WERI-Rb-1 (cell line): ENCODE data around the gene ACSS2.

Experiments
- DNase-seq: peaks from one replicate; pipeline ENCODE4 v3.0.0-alpha.2; 2020
- H3K27ac ChIP-seq: fragments of 250-450 bp; sonication (Bioruptor Pico); 2 replicates; pipeline ENCODE4 v1.5.1; 2020; ENCODE audit warnings: mild to moderate bottlenecking, moderate library complexity
- H3K27me3 ChIP-seq: fragments of 250-450 bp; sonication (Bioruptor Pico); 2 replicates; pipeline ENCODE4 v1.5.1; 2021; ENCODE audit warnings: mild to moderate bottlenecking, low read depth, moderate library complexity; ENCODE audit not compliant: insufficient read depth, severe bottlenecking
- H3K36me3 ChIP-seq: fragments of 250-450 bp; sonication (Bioruptor Pico); 2 replicates; pipeline ENCODE4 v1.5.1; 2020; ENCODE audit warnings: mild to moderate bottlenecking, moderate library complexity
- H3K4me3 ChIP-seq: 2 replicates; pipeline ENCODE4 v1.5.1; 2011; ENCODE audit warnings: low read depth, mild to moderate bottlenecking, control low read depth, low read length
- H3K9me3 ChIP-seq: fragments of 250-450 bp; sonication (Bioruptor Pico); 2 replicates; pipeline ENCODE4 v1.5.1; 2021; ENCODE audit warnings: mild to moderate bottlenecking, moderate library complexity; ENCODE audit not compliant: severe bottlenecking
- TF ChIP-seq, protein P1 (sequence below): IDR thresholded peaks from 2 replicates; pipeline ENCODE4 v1.5.1; 2011; ENCODE audit warnings: low read depth, mild to moderate bottlenecking, control low read depth, inconsistent platforms, low read length

ACSS2 gene

GRCh38 chr20:34843421-34843820 is 33.0 kb upstream of the ACSS2 start:
- Histone ChIP-seq H3K27ac (no peak overlapping the region), H3K27me3 (no peaks in the 10 kb centered on the region), H3K36me3 (peaks cover 3% of the 10 kb centered on the region), H3K4me3 (no peak overlapping the region), H3K9me3 (no peaks in the 10 kb centered on the region)
- DNase-seq, result no peak
- TF ChIP-seq, protein P1, sequence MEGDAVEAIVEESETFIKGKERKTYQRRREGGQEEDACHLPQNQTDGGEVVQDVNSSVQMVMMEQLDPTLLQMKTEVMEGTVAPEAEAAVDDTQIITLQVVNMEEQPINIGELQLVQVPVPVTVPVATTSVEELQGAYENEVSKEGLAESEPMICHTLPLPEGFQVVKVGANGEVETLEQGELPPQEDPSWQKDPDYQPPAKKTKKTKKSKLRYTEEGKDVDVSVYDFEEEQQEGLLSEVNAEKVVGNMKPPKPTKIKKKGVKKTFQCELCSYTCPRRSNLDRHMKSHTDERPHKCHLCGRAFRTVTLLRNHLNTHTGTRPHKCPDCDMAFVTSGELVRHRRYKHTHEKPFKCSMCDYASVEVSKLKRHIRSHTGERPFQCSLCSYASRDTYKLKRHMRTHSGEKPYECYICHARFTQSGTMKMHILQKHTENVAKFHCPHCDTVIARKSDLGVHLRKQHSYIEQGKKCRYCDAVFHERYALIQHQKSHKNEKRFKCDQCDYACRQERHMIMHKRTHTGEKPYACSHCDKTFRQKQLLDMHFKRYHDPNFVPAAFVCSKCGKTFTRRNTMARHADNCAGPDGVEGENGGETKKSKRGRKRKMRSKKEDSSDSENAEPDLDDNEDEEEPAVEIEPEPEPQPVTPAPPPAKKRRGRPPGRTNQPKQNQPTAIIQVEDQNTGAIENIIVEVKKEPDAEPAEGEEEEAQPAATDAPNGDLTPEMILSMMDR, result no peak

DNA sequence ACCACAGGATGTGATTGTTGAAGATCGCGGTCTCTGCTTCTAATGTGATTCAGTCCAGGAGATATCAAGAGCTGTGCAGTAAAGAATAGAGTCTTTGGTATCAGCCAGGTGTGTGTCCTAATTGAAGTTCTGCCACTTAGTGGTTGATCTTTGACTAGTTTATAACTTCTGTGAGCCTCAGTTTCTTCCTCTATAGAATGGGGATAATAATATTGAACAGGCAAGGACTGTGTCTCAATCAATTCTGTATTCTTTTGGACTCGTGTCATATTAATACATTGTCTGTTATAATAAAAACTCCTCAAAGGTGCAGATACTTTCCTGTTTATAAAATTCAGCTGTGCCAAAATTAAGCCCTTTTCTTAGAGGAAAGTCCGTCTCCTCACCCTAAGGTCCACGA is 27.8 kb upstream of the ACSS2 start:
- no peaks in the 10 kb centered on the region for H3K9me3 ChIP-seq
- no peak overlapping the region for H3K4me3 ChIP-seq
- TF ChIP-seq, protein P1, result no peak
- H3K36me3 ChIP-seq, result peaks cover 15% of the 10 kb centered on the region
- no peak overlapping the region for H3K27ac ChIP-seq
- H3K27me3 ChIP-seq, result no peaks in the 10 kb centered on the region
- no peak for DNase-seq

DNA sequence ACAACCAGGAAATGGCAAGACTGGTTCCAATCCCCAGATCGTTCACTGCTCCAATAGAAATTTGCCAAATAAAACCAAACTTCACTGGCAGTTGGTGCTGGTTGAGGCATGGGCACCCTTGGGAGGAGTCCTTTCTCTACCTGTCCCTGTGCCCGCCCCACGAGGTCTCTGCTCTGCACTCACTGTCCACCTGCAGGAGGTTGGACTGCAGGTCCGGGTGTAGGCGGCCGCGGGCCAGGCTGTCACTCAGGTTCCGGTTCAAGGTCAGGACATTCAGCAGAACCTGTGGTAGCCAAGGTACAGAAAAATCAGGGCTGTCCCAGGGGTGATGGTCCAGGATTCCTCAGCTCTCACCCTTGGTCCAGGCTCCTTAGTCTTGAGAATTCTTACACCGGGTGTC is 26.6 kb upstream of the ACSS2 start:
- H3K9me3 ChIP-seq, result no peaks in the 10 kb centered on the region
- DNase-seq, result no peak
- TF ChIP-seq, protein P1, result no peak
- H3K27ac ChIP-seq, result no peak overlapping the region
- H3K27me3 ChIP-seq, result no peaks in the 10 kb centered on the region
- peaks cover 22% of the 10 kb centered on the region for H3K36me3 ChIP-seq
- no peak overlapping the region for H3K4me3 ChIP-seq

DNA sequence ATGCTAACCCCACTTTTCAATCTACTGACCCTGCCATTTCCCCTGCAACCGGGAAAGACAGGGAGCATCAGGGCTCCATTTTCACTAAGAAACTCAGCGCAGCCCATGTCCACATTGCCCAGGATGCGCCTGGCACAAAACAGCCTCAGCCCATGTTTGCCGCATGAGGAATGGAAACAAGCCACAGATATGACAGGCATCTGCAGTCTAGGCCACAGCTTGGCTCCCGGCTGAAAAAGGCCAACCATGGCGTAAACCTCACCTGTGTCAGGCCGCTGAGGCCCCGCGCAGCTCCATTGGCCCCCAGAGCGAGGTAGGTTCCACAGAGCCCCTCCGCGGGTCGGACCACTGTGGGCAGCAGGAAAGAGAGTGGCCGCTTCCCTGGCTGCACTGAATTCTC is 25.4 kb upstream of the ACSS2 start:
- TF ChIP-seq, protein P1, result no peak
- no peaks in the 10 kb centered on the region for H3K27me3 ChIP-seq
- DNase-seq, result no peak
- no peak overlapping the region for H3K27ac ChIP-seq
- no peaks in the 10 kb centered on the region for H3K9me3 ChIP-seq
- peaks cover 22% of the 10 kb centered on the region for H3K36me3 ChIP-seq
- H3K4me3 ChIP-seq, result no peak overlapping the region

DNA sequence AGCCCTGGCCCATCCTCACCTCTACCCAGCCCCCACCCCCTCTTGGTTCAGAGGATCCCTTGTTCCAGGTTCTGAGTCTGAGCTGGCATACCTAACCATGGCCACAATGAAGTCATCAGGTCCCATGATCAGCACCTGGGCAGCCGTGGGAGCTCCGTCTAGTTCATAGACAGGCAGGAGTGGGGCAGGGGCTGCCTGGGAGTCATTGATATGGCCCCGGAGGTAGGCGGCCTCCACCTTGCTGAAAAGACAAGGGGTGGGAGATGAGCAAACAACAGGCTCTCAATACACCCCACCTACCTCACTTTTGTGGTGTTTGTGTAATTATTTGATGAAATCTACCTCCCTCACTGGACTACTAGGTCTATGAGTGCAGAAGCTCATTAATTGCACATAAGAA is 24.1 kb upstream of the ACSS2 start:
- Histone ChIP-seq H3K27me3 (no peaks in the 10 kb centered on the region), H3K9me3 (no peaks in the 10 kb centered on the region), H3K4me3 (no peak overlapping the region), H3K27ac (no peak overlapping the region), H3K36me3 (peaks cover 22% of the 10 kb centered on the region)
- TF ChIP-seq, protein P1, result no peak
- DNase-seq, result no peak

DNA sequence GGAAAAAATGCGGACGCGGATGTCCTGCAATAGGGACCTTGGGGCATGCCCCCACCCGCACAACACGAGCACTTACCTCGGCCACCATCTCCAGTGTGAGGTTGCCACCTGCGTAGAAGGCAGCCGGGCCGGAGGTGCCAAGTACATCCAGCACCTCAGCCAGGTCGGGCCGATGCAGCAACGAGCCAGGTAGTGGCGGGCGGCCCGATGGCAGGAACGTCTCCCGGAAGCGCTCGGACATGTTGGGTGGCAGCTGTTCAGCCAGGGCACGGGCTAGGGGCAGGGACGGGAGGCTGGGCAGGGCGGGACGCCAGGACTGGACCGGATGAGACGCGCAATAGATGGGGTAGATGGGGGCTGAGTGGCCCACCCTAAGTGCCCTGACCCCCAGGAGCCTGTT is 17.0 kb upstream of the ACSS2 start:
- peaks cover 2% of the 10 kb centered on the region for H3K36me3 ChIP-seq
- no peak overlapping the region for H3K27ac ChIP-seq
- DNase-seq, result no peak
- no peak overlapping the region for H3K4me3 ChIP-seq
- TF ChIP-seq, protein P1, result no peak
- H3K9me3 ChIP-seq, result no peaks in the 10 kb centered on the region
- no peaks in the 10 kb centered on the region for H3K27me3 ChIP-seq
